ENCODE data around the gene EXOC3L4. TPM values are rescaled to one million over a fixed set of nuclear protein-coding genes. Genes with fewer than 3 reads are reported as not detected.

Gene EXOC3L4
- total and polyA plus RNA-seq, 2 of the 8 experiments (the other 6 are each of a cell fraction or from before 2014, with no cell fraction given) = 0.45 to 0.57 TPM

DNA sequence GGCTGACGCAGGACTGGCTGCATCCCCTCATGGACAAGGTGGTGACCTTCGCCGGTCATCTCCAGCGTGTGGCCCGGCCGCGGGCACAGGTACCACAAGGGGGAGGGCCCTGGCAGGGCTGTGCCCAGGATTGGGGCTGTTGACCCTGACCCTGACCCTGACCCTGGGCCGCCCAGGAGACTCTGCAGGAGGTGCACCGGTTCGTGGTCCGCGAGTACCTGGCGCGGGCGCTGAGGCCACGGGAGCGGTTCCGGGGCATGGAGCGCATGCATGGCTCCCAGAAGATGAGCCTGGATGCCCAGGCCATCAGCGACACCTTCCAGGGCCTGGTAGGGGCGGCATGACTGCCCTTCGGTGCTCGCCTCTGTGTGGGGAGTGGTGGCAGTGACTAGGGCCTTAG lies 12.9 kb downstream of the EXOC3L4 start:
- DNase-seq (ENCODE audit: low read depth in 1 of 2, low spot score in 2 of 2) (no peak), FAIRE-seq (no peak)
- Histone ChIP-seq H4K5ac (ENCODE audit: insufficient read length, low read depth, low read length) (no peak overlapping the region), H2BK15ac (ENCODE audit: low read length) (no peak overlapping the region), H4K20me1 (replicated peaks in 1 of 2; ENCODE audit: control insufficient read depth in 1 of 2, insufficient read depth in 2 of 2, low read length in 2 of 2) (peaks cover 0 to 3% of the 10 kb centered on the region in 2 experiments), H3K18ac (ENCODE audit: extremely low read depth, low read length) (0 out of 2 replicates have a peak overlapping the region, but pooled peaks have one; percentile 83), H3K23ac (ENCODE audit: insufficient read length) (no peak overlapping the region), H4K91ac (replicated peaks; ENCODE audit: insufficient read length, low read length) (peak overlapping the region; percentile 89), H3K36me3 (ENCODE audit: control insufficient read depth in 2 of 4, insufficient read depth in 4 of 4, low read length in 3 of 4) (no peaks in the 10 kb centered on the region), H2BK20ac (ENCODE audit: low read length) (no peak overlapping the region), H3K56ac (replicated peaks; ENCODE audit: insufficient read length, low read depth, low read length) (no peak overlapping the region), H2AK5ac (ENCODE audit: low read depth, low read length) (peak overlapping the region; percentile 30; the same call in 1 of the 2 replicates), H2BK12ac (ENCODE audit: low read depth, low read length) (peak overlapping the region; percentile 99; the same call in 1 of the 2 replicates), H3K27me3 (replicated peaks in 1 of 4; ENCODE audit: control insufficient read depth in 3 of 4, extremely low read depth in 1 of 4, insufficient read depth in 3 of 4, low read length in 3 of 4) (peaks cover 7 to 33% (median 23%) of the 10 kb centered on the region in 4 experiments), H3K27ac (ENCODE audit: low read depth, low read length) (no peak overlapping the region), H3K9ac (replicated peaks in 1 of 4; ENCODE audit: extremely low read depth in 1 of 4, low read depth in 3 of 4, low read length in 3 of 4) (no peak overlapping the region), H2BK5ac (ENCODE audit: low read depth, low read length) (peak overlapping the region; percentile 87; the same call in 1 of the 2 replicates), H3K9me3 (ENCODE audit: insufficient read depth in 2 of 2, low read depth in 1 of 2, low read length in 1 of 2) (no peaks in the 10 kb centered on the region), H2BK120ac (replicated peaks; ENCODE audit: low read depth, low read length) (no peak overlapping the region), H3K79me2 (ENCODE audit: control insufficient read depth in 1 of 2, insufficient read depth in 2 of 2, low read length in 2 of 2) (no peaks in the 10 kb centered on the region), H3K4ac (replicated peaks; ENCODE audit: insufficient read length, low read depth, low read length) (no peak overlapping the region), H4K8ac (ENCODE audit: extremely low read depth, insufficient read depth, low read length) (peak overlapping the region; percentile 74), H3K4me2 (ENCODE audit: insufficient read depth in 1 of 2, low read depth in 2 of 2, low read length in 2 of 2) (no peak overlapping the region), H3K4me3 (ENCODE audit: extremely low read depth in 1 of 4, insufficient read depth in 2 of 4, low read depth in 3 of 4, low read length in 4 of 4) (no peak overlapping the region), H3K79me1 (ENCODE audit: low read depth, low read length) (no peaks in the 10 kb centered on the region), H3K4me1 (replicated peaks in 1 of 4; ENCODE audit: control insufficient read depth in 3 of 4, insufficient read depth in 4 of 4, low read length in 3 of 4) (peaks cover 12 to 47% (median 33%) of the 10 kb centered on the region in 4 experiments), H3K23me2 (ENCODE audit: low read depth, low read length) (peaks cover 3% of the 10 kb centered on the region; the same call in 1 of the 2 replicates), H3K14ac (ENCODE audit: insufficient read length) (no peak overlapping the region), H2AFZ (ENCODE audit: low read length) (no peak overlapping the region)
- ChIA-PET CTCF (ENCODE audit: partially characterized antibody) (interaction anchor here (0.6 to 10.4 kb wide), 10 partner anchors 11 to 186 kb away, joined by 6 to 276 read pairs (median 43); partner anchors contain the start of genes EXOC3L4 and TNFAIP2), POLR2A (ENCODE audit: partially characterized antibody) (interaction anchor here (1.3 to 1.4 kb wide), 2 partner anchors 13 to 236 kb away, joined by 3 read pairs; no protein-coding TSS in a partner anchor)
- 95% methylated on average over 11 of the region's 23 CpGs; no CpG with 5 or more reads in 1 of the 2 experiments for WGBS, 2 experiments (ENCODE audit: extremely low coverage in 1 of 2, insufficient coverage in 1 of 2, insufficient read length in 1 of 2, insufficient replicate concordance in 2 of 2, low coverage in 1 of 2, low lambda C conversion rate in 2 of 2, missing lambda C conversion rate in 1 of 2)
- TF ChIP-seq KDM1A (IDR thresholded peaks at IDR 0.05; ENCODE audit: borderline replicate concordance, low read length) (no peak), RBBP5 (IDR thresholded peaks at IDR 0.05; ENCODE audit: borderline replicate concordance, low read depth, low read length) (no peak), ASH2L (IDR thresholded peaks at IDR 0.05; ENCODE audit: low read length) (no peak), PHF8 (conservative IDR thresholded peaks at IDR 0.05; ENCODE audit: low read depth, low read length) (no peak), TAF1 (IDR thresholded peaks at IDR 0.05; ENCODE audit: low read depth, low read length) (no peak), BACH1 (IDR thresholded peaks at IDR 0.05; ENCODE audit: low read length) (no peak), RAD21 (IDR thresholded peaks at IDR 0.05 in 1 of 2, conservative IDR thresholded peaks at IDR 0.05 in 1 of 2; ENCODE audit: low read depth in 2 of 2, low read length in 2 of 2) (no peak), SUZ12 (IDR thresholded peaks at IDR 0.05; ENCODE audit: low read length) (no peak), MAFK (IDR thresholded peaks at IDR 0.05; ENCODE audit: low read depth, low read length) (no peak), SP1 (IDR thresholded peaks at IDR 0.05; ENCODE audit: low read depth, low read length) (no peak)
- TF ChIP-seq, protein P1, sequence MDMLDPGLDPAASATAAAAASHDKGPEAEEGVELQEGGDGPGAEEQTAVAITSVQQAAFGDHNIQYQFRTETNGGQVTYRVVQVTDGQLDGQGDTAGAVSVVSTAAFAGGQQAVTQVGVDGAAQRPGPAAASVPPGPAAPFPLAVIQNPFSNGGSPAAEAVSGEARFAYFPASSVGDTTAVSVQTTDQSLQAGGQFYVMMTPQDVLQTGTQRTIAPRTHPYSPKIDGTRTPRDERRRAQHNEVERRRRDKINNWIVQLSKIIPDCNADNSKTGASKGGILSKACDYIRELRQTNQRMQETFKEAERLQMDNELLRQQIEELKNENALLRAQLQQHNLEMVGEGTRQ (IDR thresholded peaks at IDR 0.05; ENCODE audit: low read length) = no peak
- TF ChIP-seq, protein P2, sequence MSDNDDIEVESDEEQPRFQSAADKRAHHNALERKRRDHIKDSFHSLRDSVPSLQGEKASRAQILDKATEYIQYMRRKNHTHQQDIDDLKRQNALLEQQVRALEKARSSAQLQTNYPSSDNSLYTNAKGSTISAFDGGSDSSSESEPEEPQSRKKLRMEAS (IDR thresholded peaks at IDR 0.05) = no peak

Measured in H1 (cell line).